Measurements from ENCODE around the gene NEURL1B.

DNA sequence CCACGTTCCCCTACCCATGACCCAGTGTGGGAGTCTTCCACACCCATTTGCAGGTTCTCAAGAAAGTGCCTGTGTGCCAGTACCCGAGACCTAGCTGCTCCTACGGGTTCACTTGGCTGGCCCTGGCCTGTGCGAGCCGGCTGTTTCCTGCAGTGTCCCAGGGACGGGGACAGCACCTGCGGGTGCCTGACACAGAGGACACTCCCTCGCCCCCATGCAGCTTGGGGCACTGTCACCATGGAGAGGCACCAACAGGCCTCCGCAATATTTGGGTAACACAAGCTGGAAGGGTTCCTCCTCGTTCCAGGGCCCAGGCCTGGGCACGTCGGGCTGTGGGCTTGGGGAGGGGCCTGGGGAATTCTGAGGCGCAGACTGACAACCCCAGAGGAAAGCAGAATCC lies 88.5 kb downstream of the NEURL1B start:
- TF ChIP-seq, protein P1, sequence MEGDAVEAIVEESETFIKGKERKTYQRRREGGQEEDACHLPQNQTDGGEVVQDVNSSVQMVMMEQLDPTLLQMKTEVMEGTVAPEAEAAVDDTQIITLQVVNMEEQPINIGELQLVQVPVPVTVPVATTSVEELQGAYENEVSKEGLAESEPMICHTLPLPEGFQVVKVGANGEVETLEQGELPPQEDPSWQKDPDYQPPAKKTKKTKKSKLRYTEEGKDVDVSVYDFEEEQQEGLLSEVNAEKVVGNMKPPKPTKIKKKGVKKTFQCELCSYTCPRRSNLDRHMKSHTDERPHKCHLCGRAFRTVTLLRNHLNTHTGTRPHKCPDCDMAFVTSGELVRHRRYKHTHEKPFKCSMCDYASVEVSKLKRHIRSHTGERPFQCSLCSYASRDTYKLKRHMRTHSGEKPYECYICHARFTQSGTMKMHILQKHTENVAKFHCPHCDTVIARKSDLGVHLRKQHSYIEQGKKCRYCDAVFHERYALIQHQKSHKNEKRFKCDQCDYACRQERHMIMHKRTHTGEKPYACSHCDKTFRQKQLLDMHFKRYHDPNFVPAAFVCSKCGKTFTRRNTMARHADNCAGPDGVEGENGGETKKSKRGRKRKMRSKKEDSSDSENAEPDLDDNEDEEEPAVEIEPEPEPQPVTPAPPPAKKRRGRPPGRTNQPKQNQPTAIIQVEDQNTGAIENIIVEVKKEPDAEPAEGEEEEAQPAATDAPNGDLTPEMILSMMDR (IDR thresholded peaks at IDR 0.05; ENCODE audit: poor library complexity) = no peak
- no peak for TF ChIP-seq EZH2 (IDR thresholded peaks at IDR 0.05; ENCODE audit: borderline replicate concordance)

Measured in hepatocyte (in vitro differentiated cells).